Kasumi-1 (cell line): ENCODE measurements around the gene BCLAF3.

Source experiments
- DNase-seq, 2 experiments: peaks; one replicate each; lab custom pipeline; 2025; lab: John Stamatoyannopoulos, UW

The BCLAF3 gene

GRCh38 chrX:19966056-19966455 is 24.8 kb downstream of the BCLAF3 start:
- no peak for DNase-seq

GRCh38 chrX:19964017-19964710 is 26.7 kb downstream of the BCLAF3 start:
- no peak for DNase-seq

GRCh38 chrX:19960913-19961312 is 29.9 kb downstream of the BCLAF3 start:
- DNase-seq, result no peak

- DNase-seq, result no peak
Measured at GRCh38 chrX:19958552-19959486, 32.0 kb downstream of the BCLAF3 start.

GRCh38 chrX:19956923-19957322 is 33.9 kb downstream of the BCLAF3 start:
- DNase-seq, result no peak

- no peak for DNase-seq
Measured at GRCh38 chrX:19956306-19956705, 34.6 kb downstream of the BCLAF3 start.

GRCh38 chrX:19955306-19955705 is 35.6 kb downstream of the BCLAF3 start:
- DNase-seq, result no peak

- DNase-seq, result no peak
Measured at GRCh38 chrX:19954335-19955096, 36.3 kb downstream of the BCLAF3 start.

GRCh38 chrX:19953145-19953544 is 37.7 kb downstream of the BCLAF3 start:
- no peak for DNase-seq

- no peak for DNase-seq
Measured at GRCh38 chrX:19949340-19949739, 41.5 kb downstream of the BCLAF3 start.

GRCh38 chrX:19947612-19948011 is 43.2 kb downstream of the BCLAF3 start:
- no peak for DNase-seq
